Thoracic aorta (tissue), 2 donors: Measurements from ENCODE around the gene PIK3AP1. TPM values are rescaled to one million over a fixed set of nuclear protein-coding genes. Genes with fewer than 3 reads are reported as not detected.

Source experiments
- ATAC-seq: fragments of 150-250 bp; one replicate; pipeline ENCODE4 v1.8.0; 2017; ENCODE audit warnings: low read depth; ENCODE audit not compliant: insufficient number of reproducible peaks, low FRiP score
- DNase-seq: peaks from one replicate; pipeline ENCODE4 v3.0.0-alpha.2; 2020; ENCODE audit warnings: low spot score
- H3K27ac ChIP-seq, 2 donors: fragments of 200-600 bp; sonication (generic); 1 replicate in 1 of 2; 2 replicates in 1 of 2; pipeline ENCODE4 v1.5.1; 2016; ENCODE audit warnings: mild to moderate bottlenecking in 2 of 2, moderate library complexity in 2 of 2
- H3K27me3 ChIP-seq: fragments of 200-600 bp; sonication (generic); replicated peaks from 2 replicates; pipeline ENCODE4 v1.6.0; 2016; ENCODE audit warnings: mild to moderate bottlenecking; ENCODE audit not compliant: insufficient read depth
- H3K36me3 ChIP-seq: fragments of 200-600 bp; sonication (generic); one replicate; pipeline ENCODE4 v1.5.1; 2016
- H3K4me1 ChIP-seq, 2 donors: fragments of 200-600 bp; sonication (generic); 1 replicate in 1 of 2; 2 replicates in 1 of 2; pipeline versions ENCODE4 v1.5.1 to v1.6.0; 2016; ENCODE audit warnings: low read depth in 2 of 2, mild to moderate bottlenecking in 1 of 2; ENCODE audit not compliant: control insufficient read depth in 1 of 2
- H3K4me3 ChIP-seq: fragments of 200-600 bp; sonication (generic); 2 replicates; pipeline ENCODE4 v1.5.1; 2016; ENCODE audit warnings: mild to moderate bottlenecking
- H3K9me3 ChIP-seq: fragments of 200-600 bp; sonication (generic); 2 replicates; pipeline ENCODE4 v1.5.1; 2016
- CTCF ChIP-seq: fragments of 200-600 bp; sonication (generic); IDR thresholded peaks from one replicate; pipeline ENCODE4 v1.5.1; 2019; ENCODE audit warnings: antibody characterized with exemption
- total RNA-seq, 2 donors: library from RNA; depleted of rRNA; stranded (reverse); fragments of >200 nt; gene quantifications; one replicate each; pipeline versions ENCODE4 v1.1.0 to v1.2.3, GENCODE V29; 2016

Gene PIK3AP1
- total RNA-seq, 2 donors from 2014 or later: 20.2 to 23.6 TPM

GRCh38 chr10:96658844-96659243 lies 61.5 kb downstream of the PIK3AP1 start:
- H3K9me3 ChIP-seq: no peaks in the 10 kb centered on the region
- no peak for ATAC-seq
- no peak for TF ChIP-seq CTCF
- H3K27me3 ChIP-seq: no peaks in the 10 kb centered on the region
- H3K4me1 ChIP-seq: no peaks in the 10 kb centered on the region
- no peaks in the 10 kb centered on the region for H3K36me3 ChIP-seq
- no peak for DNase-seq
- no peak overlapping the region for H3K4me3 ChIP-seq
- H3K27ac ChIP-seq: no peak overlapping the region

GRCh38 chr10:96657385-96657784 lies 62.9 kb downstream of the PIK3AP1 start:
- no peaks in the 10 kb centered on the region for H3K9me3 ChIP-seq
- no peaks in the 10 kb centered on the region for H3K27me3 ChIP-seq
- no peaks in the 10 kb centered on the region for H3K36me3 ChIP-seq
- ATAC-seq (no peak), DNase-seq (no peak)
- H3K4me3 ChIP-seq: no peak overlapping the region
- no peak for TF ChIP-seq CTCF
- H3K27ac ChIP-seq: no peak overlapping the region
- no peaks in the 10 kb centered on the region for H3K4me1 ChIP-seq

GRCh38 chr10:96656839-96657238 lies 63.5 kb downstream of the PIK3AP1 start:
- Histone ChIP-seq H3K4me1 (no peaks in the 10 kb centered on the region), H3K27me3 (no peaks in the 10 kb centered on the region), H3K27ac (no peak overlapping the region), H3K4me3 (no peak overlapping the region), H3K36me3 (no peaks in the 10 kb centered on the region), H3K9me3 (no peaks in the 10 kb centered on the region)
- no peak for TF ChIP-seq CTCF
- ATAC-seq: no peak
- no peak for DNase-seq

GRCh38 chr10:96656198-96656577 lies 64.1 kb downstream of the PIK3AP1 start:
- ATAC-seq (no peak), DNase-seq (no peak)
- Histone ChIP-seq H3K36me3 (no peaks in the 10 kb centered on the region), H3K27ac (no peak overlapping the region), H3K9me3 (no peaks in the 10 kb centered on the region), H3K27me3 (no peaks in the 10 kb centered on the region), H3K4me3 (no peak overlapping the region), H3K4me1 (no peaks in the 10 kb centered on the region)
- no peak for TF ChIP-seq CTCF

- no peaks in the 10 kb centered on the region for H3K36me3 ChIP-seq
- no peaks in the 10 kb centered on the region for H3K27me3 ChIP-seq
- H3K4me3 ChIP-seq: no peak overlapping the region
- H3K4me1 ChIP-seq: no peaks in the 10 kb centered on the region
- H3K9me3 ChIP-seq: no peaks in the 10 kb centered on the region
- DNase-seq (no peak), ATAC-seq (no peak)
- TF ChIP-seq CTCF: no peak
- no peak overlapping the region for H3K27ac ChIP-seq
These were observed 64.7 kb downstream of the PIK3AP1 start for GRCh38 chr10:96655461-96656197.
